ENCODE data around the gene RBFOX2.

DNA sequence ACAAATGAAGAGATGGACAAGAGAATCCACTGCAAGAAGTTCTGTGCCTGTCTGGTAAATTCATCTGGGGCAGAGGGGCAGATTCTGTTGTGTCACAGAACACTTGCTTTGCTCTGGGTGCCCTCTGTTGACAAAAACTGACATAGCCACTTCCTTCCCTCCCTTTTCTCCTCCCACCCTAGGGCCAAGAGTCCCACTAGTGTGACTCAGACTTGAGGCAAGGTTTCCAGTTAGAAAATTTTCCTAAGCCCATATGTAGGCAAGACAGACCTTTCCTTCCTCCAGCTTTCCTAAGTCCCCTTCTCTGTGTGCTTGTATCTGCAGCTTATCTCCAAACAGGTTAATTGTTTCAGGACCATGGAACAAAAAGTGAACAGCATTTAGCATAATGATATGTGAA is 106.8 kb downstream of the RBFOX2 start:
- peak in 2 of 3 experiments; percentile 43 to 48 for TF ChIP-seq CTCF (IDR thresholded peaks at IDR 0.05)
- TF ChIP-seq POLR2AphosphoS5 (IDR thresholded peaks at IDR 0.05; ENCODE audit: insufficient read depth in 1 of 2, low read depth in 1 of 2), result peak in 1 of 2 donors; percentile 81
- TF ChIP-seq POLR2A (IDR thresholded peaks at IDR 0.05), result no peak
